Karpas-422 (cell line): ENCODE measurements around the gene EPHB1. TPM values are rescaled to one million over a fixed set of nuclear protein-coding genes. Genes with fewer than 3 reads are reported as not detected.
A peak's percentile ranks its signal among the peaks of the same experiment; 100 is the strongest.

ENCODE experiments used
- DNase-seq: peaks from one replicate; pipeline ENCODE4 v3.0.0-alpha.2; 2015
- H2AFZ ChIP-seq: fragments of 200-600 bp; sonication (generic); 2 replicates; pipeline ENCODE4 v1.6.1; 2014; ENCODE audit warnings: antibody characterized with exemption, low read length, mixed read lengths
- H3K27ac ChIP-seq: fragments of 200-600 bp; sonication (generic); 2 replicates; pipeline ENCODE4 v1.5.1; 2014; ENCODE audit warnings: mild to moderate bottlenecking, low read length, moderate library complexity
- H3K27me3 ChIP-seq: fragments of 200-600 bp; sonication (generic); 2 replicates; pipeline ENCODE4 v1.6.1; 2014; ENCODE audit warnings: low read length, mixed read lengths
- H3K36me3 ChIP-seq: fragments of 200-600 bp; sonication (generic); 2 replicates; pipeline ENCODE4 v1.6.1; 2014; ENCODE audit warnings: low read length, mixed read lengths; ENCODE audit not compliant: insufficient read depth
- H3K4me1 ChIP-seq: fragments of 200-600 bp; sonication (generic); 2 replicates; pipeline ENCODE4 v1.6.1; 2014; ENCODE audit warnings: mild to moderate bottlenecking, low read length, mixed read lengths
- H3K4me2 ChIP-seq: fragments of 200-600 bp; sonication (generic); 2 replicates; pipeline ENCODE4 v1.6.1; 2014; ENCODE audit warnings: low read length, low read depth, mild to moderate bottlenecking; ENCODE audit not compliant: poor library complexity, severe bottlenecking
- H3K4me3 ChIP-seq: fragments of 200-600 bp; sonication (generic); 2 replicates; pipeline ENCODE4 v1.5.1; 2014; ENCODE audit warnings: mild to moderate bottlenecking, antibody characterized with exemption, low read length, mixed read lengths
- H3K79me2 ChIP-seq: fragments of 200-600 bp; sonication (generic); 2 replicates; pipeline ENCODE4 v1.6.1; 2014; ENCODE audit warnings: mild to moderate bottlenecking, low read length, mixed read lengths
- H3K9ac ChIP-seq: fragments of 200-600 bp; sonication (generic); 2 replicates; pipeline ENCODE4 v1.6.0; 2014; ENCODE audit warnings: low read length
- H3K9me2 ChIP-seq: fragments of 200-600 bp; sonication (generic), shearing (Covaris generic); replicated peaks from 2 replicates; pipeline ENCODE4 v1.6.0; 2014; ENCODE audit warnings: mild to moderate bottlenecking, low read length, moderate library complexity; ENCODE audit not compliant: insufficient read depth
- H3K9me3 ChIP-seq: fragments of 300-700, 200-600 bp; sonication (generic); 2 replicates; pipeline ENCODE4 v1.6.1; 2014; ENCODE audit warnings: low read length, mixed read lengths
- H4K20me1 ChIP-seq: fragments of 200-600 bp; sonication (generic); 2 replicates; pipeline ENCODE4 v1.6.1; 2014; ENCODE audit warnings: mild to moderate bottlenecking, antibody characterized with exemption, low read length, low read depth; ENCODE audit not compliant: insufficient read depth
- total RNA-seq: library from RNA; depleted of rRNA; stranded (reverse); fragments of >200 nt; shearing (Covaris generic); gene quantifications from 2 replicates; pipeline ENCODE4 v1.2.3, GENCODE V29; 2014; ENCODE audit warnings: low replicate concordance

EPHB1 gene
- total RNA-seq, 1 experiment from 2014 or later, result 24.1 TPM

DNA sequence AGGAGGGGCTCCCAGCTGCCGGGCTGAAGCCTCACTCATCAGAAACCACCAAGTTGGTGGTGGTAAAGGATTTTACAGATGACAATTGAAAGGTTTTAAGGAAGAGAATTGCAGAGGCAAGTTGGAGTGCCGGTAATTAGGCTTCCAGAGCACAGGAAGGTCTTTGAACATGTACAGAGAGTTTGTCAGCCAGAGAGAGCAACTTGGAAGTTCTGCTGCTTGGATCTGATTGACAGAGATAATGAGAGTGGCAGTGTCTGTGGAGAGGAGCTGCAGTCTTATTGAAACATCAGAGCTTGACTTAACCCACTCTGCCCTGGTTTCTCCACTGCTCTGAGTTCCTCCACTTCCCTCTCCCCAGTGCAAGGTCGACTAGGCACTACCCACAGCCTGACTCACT lies 448.6 kb downstream of the EPHB1 start:
- no peak for DNase-seq
- Histone ChIP-seq H2AFZ (no peak overlapping the region), H3K79me2 (no peaks in the 10 kb centered on the region), H3K36me3 (no peaks in the 10 kb centered on the region), H3K4me3 (no peak overlapping the region), H3K9me3 (no peaks in the 10 kb centered on the region), H3K27me3 (no peaks in the 10 kb centered on the region), H3K4me2 (no peak overlapping the region), H3K9me2 (no peaks in the 10 kb centered on the region), H3K9ac (no peak overlapping the region), H3K27ac (no peak overlapping the region), H3K4me1 (peaks cover 44% of the 10 kb centered on the region), H4K20me1 (no peaks in the 10 kb centered on the region)

DNA sequence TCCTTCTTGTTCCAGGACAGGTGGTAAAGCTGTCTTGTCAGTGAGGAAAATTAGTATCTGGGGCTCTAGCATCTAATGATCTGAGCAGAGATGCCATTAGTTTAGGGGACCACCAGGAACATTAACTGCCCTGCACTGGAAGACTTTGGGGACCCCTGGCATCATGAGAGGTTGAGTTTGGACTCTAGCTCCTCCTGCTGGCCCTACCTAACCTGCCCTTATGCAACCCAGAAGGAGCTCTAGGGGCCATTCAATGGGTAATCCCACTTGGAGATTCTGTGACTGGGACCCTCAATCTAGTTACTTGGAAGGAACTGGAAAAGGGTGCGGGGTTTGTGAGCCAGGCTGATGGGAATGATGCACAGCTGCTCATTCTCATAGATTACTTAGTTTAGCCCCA lies 451.0 kb downstream of the EPHB1 start:
- no peaks in the 10 kb centered on the region for H3K9me3 ChIP-seq
- H3K27ac ChIP-seq, result no peak overlapping the region
- H3K79me2 ChIP-seq, result no peaks in the 10 kb centered on the region
- H3K36me3 ChIP-seq, result no peaks in the 10 kb centered on the region
- H3K4me1 ChIP-seq, result peaks cover 28% of the 10 kb centered on the region
- H3K27me3 ChIP-seq, result no peaks in the 10 kb centered on the region
- no peak overlapping the region for H3K4me3 ChIP-seq
- no peaks in the 10 kb centered on the region for H3K9me2 ChIP-seq
- no peaks in the 10 kb centered on the region for H4K20me1 ChIP-seq
- H3K4me2 ChIP-seq, result no peak overlapping the region
- DNase-seq, result peak; percentile 63
- no peak overlapping the region for H3K9ac ChIP-seq
- H2AFZ ChIP-seq, result no peak overlapping the region

DNA sequence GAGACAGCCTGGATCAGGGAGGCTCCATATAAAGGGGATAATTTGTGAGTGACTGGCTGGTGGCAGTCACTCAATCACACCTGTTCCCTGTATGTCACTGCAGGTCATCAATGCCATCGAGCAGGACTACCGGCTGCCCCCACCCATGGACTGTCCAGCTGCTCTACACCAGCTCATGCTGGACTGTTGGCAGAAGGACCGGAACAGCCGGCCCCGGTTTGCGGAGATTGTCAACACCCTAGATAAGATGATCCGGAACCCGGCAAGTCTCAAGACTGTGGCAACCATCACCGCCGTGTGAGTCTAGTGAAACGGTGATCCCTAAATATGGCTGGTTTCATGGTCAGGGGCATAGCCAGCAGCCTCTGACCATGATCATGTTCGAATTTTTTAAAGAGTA lies 453.2 kb downstream of the EPHB1 start:
- Histone ChIP-seq H3K9ac (no peak overlapping the region), H3K4me1 (peaks cover 6% of the 10 kb centered on the region), H3K4me3 (no peak overlapping the region), H4K20me1 (no peaks in the 10 kb centered on the region), H3K27ac (no peak overlapping the region), H3K9me2 (no peaks in the 10 kb centered on the region), H2AFZ (no peak overlapping the region), H3K27me3 (no peaks in the 10 kb centered on the region), H3K9me3 (no peaks in the 10 kb centered on the region), H3K79me2 (no peaks in the 10 kb centered on the region), H3K36me3 (no peaks in the 10 kb centered on the region), H3K4me2 (no peak overlapping the region)
- no peak for DNase-seq

DNA sequence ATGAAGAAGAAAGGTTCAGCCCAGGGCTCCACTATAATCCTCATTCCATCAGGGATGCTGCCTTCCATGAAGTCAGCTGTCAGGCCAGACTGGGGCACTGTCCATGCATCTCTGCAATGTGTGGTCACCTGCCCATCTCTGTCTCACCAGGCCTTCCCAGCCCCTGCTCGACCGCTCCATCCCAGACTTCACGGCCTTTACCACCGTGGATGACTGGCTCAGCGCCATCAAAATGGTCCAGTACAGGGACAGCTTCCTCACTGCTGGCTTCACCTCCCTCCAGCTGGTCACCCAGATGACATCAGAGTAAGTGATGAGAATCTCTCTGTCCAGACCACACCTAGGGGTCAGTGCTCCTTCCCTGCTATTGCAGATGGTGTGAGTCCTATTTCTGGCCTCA lies 454.1 kb downstream of the EPHB1 start:
- Histone ChIP-seq H4K20me1 (no peaks in the 10 kb centered on the region), H3K36me3 (no peaks in the 10 kb centered on the region), H3K79me2 (no peaks in the 10 kb centered on the region), H3K27ac (no peak overlapping the region), H3K4me3 (no peak overlapping the region), H2AFZ (no peak overlapping the region), H3K9me3 (no peaks in the 10 kb centered on the region), H3K4me1 (no peaks in the 10 kb centered on the region), H3K27me3 (no peaks in the 10 kb centered on the region), H3K9me2 (no peaks in the 10 kb centered on the region), H3K9ac (no peak overlapping the region), H3K4me2 (no peak overlapping the region)
- DNase-seq, result no peak

DNA sequence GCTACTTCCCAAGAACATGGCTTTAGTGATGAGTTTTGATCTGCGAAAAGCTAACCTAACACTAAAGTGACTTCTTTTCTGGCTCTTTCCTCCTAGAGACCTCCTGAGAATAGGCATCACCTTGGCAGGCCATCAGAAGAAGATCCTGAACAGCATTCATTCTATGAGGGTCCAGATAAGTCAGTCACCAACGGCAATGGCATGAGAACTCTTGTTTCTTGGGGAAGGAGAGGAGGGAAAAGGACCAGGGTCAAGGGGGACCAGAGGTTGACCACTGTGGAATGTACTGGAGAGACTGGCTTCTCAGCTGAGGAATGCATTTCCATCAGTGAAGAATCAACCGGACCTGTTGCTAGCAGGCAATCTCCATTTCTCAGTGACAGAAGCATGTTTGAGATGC lies 463.9 kb downstream of the EPHB1 start:
- Histone ChIP-seq H3K4me2 (no peak overlapping the region), H3K9me3 (no peaks in the 10 kb centered on the region), H3K4me1 (no peaks in the 10 kb centered on the region), H4K20me1 (no peaks in the 10 kb centered on the region), H3K79me2 (no peaks in the 10 kb centered on the region), H3K9me2 (no peaks in the 10 kb centered on the region), H3K4me3 (no peak overlapping the region), H2AFZ (no peak overlapping the region), H3K9ac (no peak overlapping the region), H3K27ac (no peak overlapping the region), H3K36me3 (no peaks in the 10 kb centered on the region), H3K27me3 (no peaks in the 10 kb centered on the region)
- DNase-seq, result no peak

DNA sequence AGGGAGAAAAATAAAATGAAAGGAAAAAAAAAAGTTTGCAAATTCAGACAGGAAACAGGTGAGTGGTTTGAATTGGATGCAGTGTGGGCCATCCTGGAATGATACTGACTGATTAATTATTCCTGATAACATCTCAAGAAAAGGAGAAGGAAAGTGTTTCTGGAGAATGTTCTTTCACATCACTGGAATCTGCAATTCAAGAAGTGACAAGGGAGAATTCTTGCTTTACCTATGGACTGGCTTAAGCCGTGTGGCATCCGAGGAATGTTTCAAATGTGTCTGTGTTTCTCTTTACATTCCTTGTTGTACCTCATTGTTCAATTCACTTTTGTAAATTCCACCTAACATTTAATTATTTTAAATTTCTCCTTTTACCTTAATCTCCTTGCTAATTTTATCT lies 465.0 kb downstream of the EPHB1 start:
- H3K27me3 ChIP-seq, result no peaks in the 10 kb centered on the region
- no peak overlapping the region for H3K9ac ChIP-seq
- H3K9me3 ChIP-seq, result no peaks in the 10 kb centered on the region
- H3K79me2 ChIP-seq, result no peaks in the 10 kb centered on the region
- no peak overlapping the region for H2AFZ ChIP-seq
- no peak overlapping the region for H3K4me3 ChIP-seq
- no peak for DNase-seq
- H3K36me3 ChIP-seq, result no peaks in the 10 kb centered on the region
- H3K4me1 ChIP-seq, result 0 out of 2 replicates have a peak, but pooled peaks cover 6% of the 10 kb centered on the region
- H3K9me2 ChIP-seq, result no peaks in the 10 kb centered on the region
- H4K20me1 ChIP-seq, result no peaks in the 10 kb centered on the region
- H3K27ac ChIP-seq, result no peak overlapping the region
- no peak overlapping the region for H3K4me2 ChIP-seq

DNA sequence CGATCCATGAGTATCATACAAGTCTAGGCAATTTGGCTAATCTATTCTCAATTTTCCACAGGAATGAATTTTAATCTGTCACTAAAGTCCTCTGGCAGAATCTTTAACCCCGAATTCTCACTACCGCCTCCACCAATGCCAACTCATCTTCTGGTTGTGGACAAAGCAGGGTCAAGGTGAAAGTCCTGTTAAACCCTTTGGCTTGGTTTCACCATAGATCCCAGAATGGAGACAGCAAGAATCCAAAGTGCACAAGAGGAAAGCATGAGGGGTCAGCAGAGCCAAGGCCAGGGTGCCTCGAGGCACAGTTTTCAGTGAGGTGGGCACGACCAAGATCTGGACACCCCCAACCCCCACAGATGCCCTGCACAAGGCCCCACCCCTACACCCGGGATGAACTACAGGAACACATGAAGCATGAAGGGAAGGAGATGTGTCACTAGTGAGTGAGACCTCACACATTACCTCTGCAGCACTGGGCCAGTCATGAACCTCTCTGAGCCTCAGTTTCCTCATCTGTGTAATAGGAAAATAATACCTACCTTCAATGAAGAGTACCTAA lies 466.2 kb downstream of the EPHB1 start:
- no peak overlapping the region for H2AFZ ChIP-seq
- H3K4me3 ChIP-seq, result no peak overlapping the region
- H3K9me2 ChIP-seq, result no peaks in the 10 kb centered on the region
- 0 out of 2 replicates have a peak, but pooled peaks cover 6% of the 10 kb centered on the region for H3K4me1 ChIP-seq
- no peak overlapping the region for H3K27ac ChIP-seq
- H3K4me2 ChIP-seq, result no peak overlapping the region
- no peaks in the 10 kb centered on the region for H3K9me3 ChIP-seq
- no peaks in the 10 kb centered on the region for H4K20me1 ChIP-seq
- H3K36me3 ChIP-seq, result no peaks in the 10 kb centered on the region
- no peak overlapping the region for H3K9ac ChIP-seq
- H3K79me2 ChIP-seq, result no peaks in the 10 kb centered on the region
- no peaks in the 10 kb centered on the region for H3K27me3 ChIP-seq
- DNase-seq, result no peak

DNA sequence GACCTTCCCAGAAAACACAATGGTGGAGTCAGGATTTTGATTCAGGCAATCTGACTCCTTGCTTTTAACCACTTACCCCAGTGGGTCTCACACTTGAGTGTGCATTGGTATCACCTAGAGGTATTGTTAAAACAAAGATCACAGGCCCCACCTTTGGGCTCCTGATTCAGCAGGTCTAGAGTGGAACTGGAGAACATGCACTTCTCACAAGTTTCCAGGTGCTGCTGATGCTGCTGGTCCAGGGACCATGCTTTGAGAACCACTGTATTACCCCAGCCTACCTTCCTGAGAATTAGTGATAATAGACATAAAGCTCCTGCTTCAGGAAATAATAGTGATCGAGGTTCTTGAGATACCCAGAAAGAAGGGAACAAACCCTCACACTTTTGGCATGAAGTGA lies 466.9 kb downstream of the EPHB1 start:
- Histone ChIP-seq H2AFZ (no peak overlapping the region), H3K4me3 (no peak overlapping the region), H4K20me1 (no peaks in the 10 kb centered on the region), H3K27ac (no peak overlapping the region), H3K9me3 (no peaks in the 10 kb centered on the region), H3K27me3 (no peaks in the 10 kb centered on the region), H3K4me1 (0 out of 2 replicates have a peak, but pooled peaks cover 6% of the 10 kb centered on the region), H3K9me2 (no peaks in the 10 kb centered on the region), H3K79me2 (no peaks in the 10 kb centered on the region), H3K4me2 (no peak overlapping the region), H3K36me3 (no peaks in the 10 kb centered on the region), H3K9ac (no peak overlapping the region)
- no peak for DNase-seq

DNA sequence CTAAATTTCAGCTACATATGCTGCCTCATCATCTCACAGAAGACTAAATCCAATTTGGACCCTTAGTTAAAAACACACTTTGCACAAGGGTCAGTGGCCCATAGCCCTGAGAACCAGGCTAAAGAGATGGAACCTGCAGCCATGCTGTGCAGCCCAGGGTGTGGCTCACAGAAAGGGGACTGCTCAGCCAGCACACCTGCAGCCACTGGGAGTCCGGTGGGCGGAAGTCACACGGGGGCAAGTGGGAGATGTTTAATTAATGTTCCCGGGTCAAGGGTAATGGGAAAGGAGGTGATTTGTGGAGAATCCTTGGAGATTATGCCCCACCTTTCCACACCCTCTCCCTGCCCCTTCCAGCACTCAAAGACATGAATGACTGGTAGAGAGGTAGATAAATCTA lies 467.4 kb downstream of the EPHB1 start:
- Histone ChIP-seq H3K4me2 (no peak overlapping the region), H3K27me3 (no peaks in the 10 kb centered on the region), H3K9me3 (no peaks in the 10 kb centered on the region), H3K9me2 (no peaks in the 10 kb centered on the region), H3K27ac (no peak overlapping the region), H3K36me3 (no peaks in the 10 kb centered on the region), H3K79me2 (no peaks in the 10 kb centered on the region), H4K20me1 (no peaks in the 10 kb centered on the region), H2AFZ (no peak overlapping the region), H3K9ac (no peak overlapping the region), H3K4me1 (0 out of 2 replicates have a peak, but pooled peaks cover 6% of the 10 kb centered on the region), H3K4me3 (no peak overlapping the region)
- DNase-seq, result no peak
